ENCODE measurements around the gene ADCK2. TPM values are rescaled to one million over a fixed set of nuclear protein-coding genes. Genes with fewer than 3 reads are reported as not detected.
A peak's percentile ranks its signal among the peaks of the same experiment; 100 is the strongest.
"Not testable (repeated sequence)": the region's sequence is repeated elsewhere in the genome, so short reads cannot be mapped to it uniquely, and the experiment has no call there.

The ADCK2 gene, protein sequence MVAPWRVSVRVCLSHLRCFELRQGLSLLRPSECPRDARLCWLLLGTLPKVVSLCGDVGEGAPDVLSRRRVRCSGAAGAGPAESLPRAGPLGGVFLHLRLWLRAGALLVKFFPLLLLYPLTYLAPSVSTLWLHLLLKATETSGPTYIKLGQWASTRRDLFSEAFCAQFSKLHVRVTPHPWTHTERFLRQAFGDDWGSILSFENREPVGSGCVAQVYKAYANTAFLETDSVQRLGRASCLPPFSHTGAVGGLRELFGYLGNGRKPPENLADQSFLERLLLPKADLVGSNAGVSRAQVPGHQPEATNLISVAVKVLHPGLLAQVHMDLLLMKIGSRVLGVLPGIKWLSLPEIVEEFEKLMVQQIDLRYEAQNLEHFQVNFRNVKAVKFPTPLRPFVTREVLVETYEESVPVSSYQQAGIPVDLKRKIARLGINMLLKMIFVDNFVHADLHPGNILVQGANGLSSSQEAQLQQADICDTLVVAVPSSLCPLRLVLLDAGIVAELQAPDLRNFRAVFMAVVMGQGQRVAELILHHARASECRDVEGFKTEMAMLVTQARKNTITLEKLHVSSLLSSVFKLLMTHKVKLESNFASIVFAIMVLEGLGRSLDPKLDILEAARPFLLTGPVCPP
- 10 to 100 TPM; 11.3 to 27.0 TPM for total RNA-seq
- 10 to 100 TPM; 10.4 to 16.2 TPM for polyA plus RNA-seq
- long read RNA-seq, donor 1, transcript ADCK2-201 (8 exons, 2,377 nt) = major isoform, 8 of 8 reads
- long read RNA-seq, donor 1, partial matches to known transcripts = 0 of 8 reads
- long read RNA-seq, donor 1, other reads (novel, unspliced or antisense) = 0 of 8 reads
- long read RNA-seq, donor 2, partial matches to known transcripts = 0 of 1 reads
- long read RNA-seq, donor 2, other reads (novel, unspliced or antisense) = 0 of 1 reads
- long read RNA-seq, donor 3 = 0 reads
- long read RNA-seq, donor 4 = 0 reads
- long read RNA-seq, donor 5, transcript ADCK2-201 (8 exons, 2,377 nt) = major isoform, 5 of 5 reads
- long read RNA-seq, donor 5, partial matches to known transcripts = 0 of 5 reads
- long read RNA-seq, donor 5, other reads (novel, unspliced or antisense) = 0 of 5 reads

DNA sequence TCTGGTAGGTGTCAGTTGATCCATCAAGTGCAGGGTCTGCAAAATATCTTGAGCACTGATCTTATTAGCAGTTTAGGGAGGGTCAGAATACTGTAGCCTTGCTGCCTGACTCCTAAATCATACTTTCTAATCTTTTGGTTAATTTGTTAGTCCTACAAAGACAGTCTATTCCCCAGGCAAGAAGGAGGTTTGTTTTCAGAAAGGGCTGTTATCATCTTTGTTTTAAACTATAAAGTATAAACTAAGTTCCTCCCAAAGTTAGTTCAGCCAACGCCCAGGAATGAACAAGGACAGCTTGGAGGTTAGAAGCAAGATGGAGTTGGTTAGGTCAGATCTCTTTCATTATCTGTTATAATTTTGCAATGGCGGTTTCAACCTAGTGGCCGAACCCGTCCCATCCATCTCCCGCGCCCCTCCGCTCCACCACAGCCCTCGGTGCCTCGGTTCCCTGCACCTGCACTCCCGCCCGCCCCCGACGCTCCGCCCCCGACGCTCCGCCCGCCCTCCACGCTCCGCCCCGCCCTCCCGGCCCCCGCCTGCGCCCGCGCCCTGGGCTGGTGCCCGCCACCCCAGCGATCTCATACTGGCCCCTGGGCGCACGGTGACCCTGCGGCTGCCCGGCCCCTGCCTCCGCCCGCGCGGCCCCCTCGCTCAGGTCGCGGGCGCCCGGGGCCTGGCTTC, at the start of gene ADCK2:
TSS of gene ADCK2 (plus strand) at position 564 of the 681 bp plus-strand sequence. CDS start 386 bp downstream, outside the sequence.
- TF ChIP-seq, protein P1, sequence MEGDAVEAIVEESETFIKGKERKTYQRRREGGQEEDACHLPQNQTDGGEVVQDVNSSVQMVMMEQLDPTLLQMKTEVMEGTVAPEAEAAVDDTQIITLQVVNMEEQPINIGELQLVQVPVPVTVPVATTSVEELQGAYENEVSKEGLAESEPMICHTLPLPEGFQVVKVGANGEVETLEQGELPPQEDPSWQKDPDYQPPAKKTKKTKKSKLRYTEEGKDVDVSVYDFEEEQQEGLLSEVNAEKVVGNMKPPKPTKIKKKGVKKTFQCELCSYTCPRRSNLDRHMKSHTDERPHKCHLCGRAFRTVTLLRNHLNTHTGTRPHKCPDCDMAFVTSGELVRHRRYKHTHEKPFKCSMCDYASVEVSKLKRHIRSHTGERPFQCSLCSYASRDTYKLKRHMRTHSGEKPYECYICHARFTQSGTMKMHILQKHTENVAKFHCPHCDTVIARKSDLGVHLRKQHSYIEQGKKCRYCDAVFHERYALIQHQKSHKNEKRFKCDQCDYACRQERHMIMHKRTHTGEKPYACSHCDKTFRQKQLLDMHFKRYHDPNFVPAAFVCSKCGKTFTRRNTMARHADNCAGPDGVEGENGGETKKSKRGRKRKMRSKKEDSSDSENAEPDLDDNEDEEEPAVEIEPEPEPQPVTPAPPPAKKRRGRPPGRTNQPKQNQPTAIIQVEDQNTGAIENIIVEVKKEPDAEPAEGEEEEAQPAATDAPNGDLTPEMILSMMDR (IDR thresholded peaks at IDR 0.05; ENCODE audit: control extremely low read depth, extremely low read depth) = no peak
- WGBS, 2 donors = 1 to 2% methylated on average over 10 to 41 of the region's 41 CpGs
- DNase-seq (peak in 2 of 3 donors; percentile 44), ATAC-seq (ENCODE audit: insufficient read depth, low FRiP score) (peak; percentile 72)
- peak within 1 kb of the TSS; percentile 80 for H3K4me3 ChIP-seq
- no peaks in the 10 kb centered on the region for H3K27me3 ChIP-seq (ENCODE audit: control insufficient read depth in 3 of 3, insufficient read depth in 3 of 3, low read length in 2 of 3)
- no peaks in the 10 kb centered on the region for H3K9me3 ChIP-seq (ENCODE audit: control insufficient read depth in 4 of 4, insufficient read depth in 3 of 4, low read length in 3 of 4)
- H3K9ac ChIP-seq (ENCODE audit: insufficient read depth in 1 of 2, low read length in 2 of 2) = peak within 1 kb of the TSS in 1 of 2 donors; percentile 21
- H3K4me1 ChIP-seq (ENCODE audit: control insufficient read depth in 5 of 5, insufficient read depth in 5 of 5, low read length in 5 of 5) = peaks cover 0 to 10% (median 3%) of the 10 kb centered on the region in 5 donors
- H3K36me3 ChIP-seq (ENCODE audit: control insufficient read depth in 4 of 4, insufficient read depth in 4 of 4, low read length in 4 of 4) = no peaks in the 10 kb centered on the region
- peak within 1 kb of the TSS; percentile 86 to 91 for H3K27ac ChIP-seq (ENCODE audit: low read depth in 1 of 2, low read length in 1 of 2)

DNA sequence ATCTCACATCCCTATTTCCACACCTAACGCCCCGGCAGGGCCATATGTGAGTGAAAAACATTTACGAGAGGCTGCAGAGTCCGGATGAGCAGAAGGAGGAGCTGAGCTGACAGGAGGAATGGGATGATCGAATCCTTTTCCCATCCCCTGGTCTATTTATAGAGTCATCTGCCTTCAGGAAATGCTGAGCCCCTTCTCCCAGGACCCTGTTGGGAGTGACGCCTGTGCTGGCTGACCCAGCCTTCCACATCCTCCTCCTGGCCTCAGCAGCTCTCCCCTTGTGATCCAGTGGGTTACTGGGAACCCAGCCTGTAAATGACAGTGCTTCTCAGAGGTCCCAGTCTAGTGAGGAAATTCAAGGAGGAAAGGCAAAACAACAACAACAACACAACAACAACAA, 48.8 kb upstream of the ADCK2 start:
- peaks cover 0 to 3% (median 0%) of the 10 kb centered on the region in 4 donors for H3K36me3 ChIP-seq (ENCODE audit: control insufficient read depth in 4 of 4, insufficient read depth in 4 of 4, low read length in 4 of 4)
- H3K27ac ChIP-seq (ENCODE audit: low read depth in 1 of 2, low read length in 1 of 2) = peak overlapping the region; percentile 42 to 69
- peaks cover 3 to 19% (median 8%) of the 10 kb centered on the region in 5 donors for H3K4me1 ChIP-seq (ENCODE audit: control insufficient read depth in 5 of 5, insufficient read depth in 5 of 5, low read length in 5 of 5)
- DNase-seq = peak in 2 of 3 donors; percentile 17 to 67
- H3K9ac ChIP-seq (ENCODE audit: insufficient read depth in 1 of 2, low read length in 2 of 2) = peak overlapping the region in 1 of 2 donors; percentile 11
- TF ChIP-seq, protein P1 (IDR thresholded peaks at IDR 0.05; ENCODE audit: control extremely low read depth, extremely low read depth) = no peak
- no peak for ATAC-seq (ENCODE audit: insufficient read depth, low FRiP score)
- no peak overlapping the region for H3K4me3 ChIP-seq
- H3K27me3 ChIP-seq (ENCODE audit: control insufficient read depth in 3 of 3, insufficient read depth in 3 of 3, low read length in 2 of 3) = no peaks in the 10 kb centered on the region
- WGBS, 2 donors = 73 to 78% methylated on average over 6 of the region's 6 CpGs
- no peaks in the 10 kb centered on the region for H3K9me3 ChIP-seq (ENCODE audit: control insufficient read depth in 4 of 4, insufficient read depth in 3 of 4, low read length in 3 of 4)

DNA sequence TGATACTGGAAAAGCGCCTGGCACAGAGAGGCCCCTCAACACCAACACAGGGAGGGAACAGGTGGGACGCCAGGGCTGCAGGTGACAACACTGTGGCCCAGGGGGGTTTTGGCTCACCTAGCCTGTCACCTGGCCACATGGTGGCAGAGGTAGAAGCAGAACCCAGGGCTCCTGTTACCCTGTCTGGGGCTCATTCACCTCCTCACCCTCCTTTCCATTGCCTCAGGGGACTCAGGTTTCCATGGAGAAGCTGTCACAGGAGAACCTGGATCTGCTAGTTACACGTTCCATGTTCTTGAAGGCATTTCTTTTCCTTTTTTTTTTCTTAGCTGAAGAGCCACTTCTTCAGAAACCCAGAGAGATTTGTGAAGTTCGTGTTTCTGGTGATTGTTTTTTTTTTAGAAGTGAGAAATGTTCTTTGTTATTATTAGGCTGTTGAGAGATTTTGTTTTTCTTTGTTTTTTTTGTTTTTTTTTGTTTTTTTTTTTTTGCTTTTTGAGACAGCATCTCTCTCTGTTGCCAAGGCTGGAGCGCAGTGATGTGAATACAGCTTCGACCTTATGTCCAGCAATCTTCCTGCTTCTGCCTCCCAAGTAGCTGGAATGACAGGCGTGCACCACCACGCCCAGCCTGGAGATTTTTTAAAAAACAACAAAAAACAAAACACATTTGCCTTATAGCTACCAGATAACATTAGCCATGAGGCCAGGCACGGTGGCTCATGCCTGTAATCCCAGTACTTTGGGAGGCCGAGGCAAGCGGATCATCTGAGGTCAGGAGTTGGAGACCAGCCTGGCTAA, 48.2 kb upstream of the ADCK2 start:
- H3K9me3 ChIP-seq (ENCODE audit: control insufficient read depth in 4 of 4, insufficient read depth in 3 of 4, low read length in 3 of 4) = no peaks in the 10 kb centered on the region
- peak overlapping the region in 1 of 2 donors; percentile 11 for H3K9ac ChIP-seq (ENCODE audit: insufficient read depth in 1 of 2, low read length in 2 of 2)
- WGBS, 2 donors = 82 to 89% methylated on average over 11 of the region's 11 CpGs
- ATAC-seq (ENCODE audit: insufficient read depth, low FRiP score) (no peak), DNase-seq (peak; percentile 48 to 80 (median 59))
- TF ChIP-seq, protein P1 (IDR thresholded peaks at IDR 0.05; ENCODE audit: control extremely low read depth, extremely low read depth) = no peak
- peak overlapping the region; percentile 42 to 69 for H3K27ac ChIP-seq (ENCODE audit: low read depth in 1 of 2, low read length in 1 of 2)
- H3K27me3 ChIP-seq (ENCODE audit: control insufficient read depth in 3 of 3, insufficient read depth in 3 of 3, low read length in 2 of 3) = no peaks in the 10 kb centered on the region
- H3K36me3 ChIP-seq (ENCODE audit: control insufficient read depth in 4 of 4, insufficient read depth in 4 of 4, low read length in 4 of 4) = peaks cover 0 to 3% (median 0%) of the 10 kb centered on the region in 4 donors
- peaks cover 3 to 19% (median 8%) of the 10 kb centered on the region in 5 donors for H3K4me1 ChIP-seq (ENCODE audit: control insufficient read depth in 5 of 5, insufficient read depth in 5 of 5, low read length in 5 of 5)
- H3K4me3 ChIP-seq = no peak overlapping the region

DNA sequence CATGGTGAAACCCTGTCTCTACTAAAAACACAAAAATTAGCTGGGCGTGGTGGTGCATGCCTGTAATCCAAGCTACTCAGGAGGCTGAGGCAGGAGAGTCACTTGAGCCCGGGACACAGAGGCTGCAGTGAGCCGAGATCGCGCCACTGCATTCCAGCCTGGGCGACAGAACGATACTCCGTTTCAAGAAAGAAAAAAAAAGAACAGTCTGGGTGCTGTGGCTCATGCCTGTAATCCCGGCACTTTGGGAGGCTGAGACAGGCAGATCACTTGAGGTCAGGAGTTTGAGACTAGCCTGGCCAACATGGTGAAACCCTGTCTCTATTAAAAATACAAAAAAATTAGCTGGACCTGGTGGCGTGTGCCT, 47.6 kb upstream of the ADCK2 start:
- not testable (repeated sequence) for H3K9me3 ChIP-seq (ENCODE audit: control insufficient read depth in 4 of 4, insufficient read depth in 3 of 4, low read length in 3 of 4); H3K4me3 ChIP-seq; H3K36me3 ChIP-seq (ENCODE audit: control insufficient read depth in 4 of 4, insufficient read depth in 4 of 4, low read length in 4 of 4); H3K9ac ChIP-seq (ENCODE audit: insufficient read depth in 1 of 2, low read length in 2 of 2); H3K27me3 ChIP-seq (ENCODE audit: control insufficient read depth in 3 of 3, insufficient read depth in 3 of 3, low read length in 2 of 3); DNase-seq; ATAC-seq (ENCODE audit: insufficient read depth, low FRiP score); H3K27ac ChIP-seq (ENCODE audit: low read depth in 1 of 2, low read length in 1 of 2)
- peaks cover 3 to 19% (median 8%) of the 10 kb centered on the region in 5 donors for H3K4me1 ChIP-seq (ENCODE audit: control insufficient read depth in 5 of 5, insufficient read depth in 5 of 5, low read length in 5 of 5)
- WGBS, 2 donors = 89 to 96% methylated on average over 10 of the region's 10 CpGs

Data from lung (tissue), 16 donors.